Natural killer cell (primary cell): ENCODE measurements around the gene SIX6. TPM values are rescaled to one million over a fixed set of nuclear protein-coding genes. Genes with fewer than 3 reads are reported as not detected.

Source experiments
- ATAC-seq, 3 donors: fragments of 150-1000 bp in 2 of 3; fragments of 200-7000 bp in 1 of 3; cut with Tn5 transposase; 1 replicate in 1 of 3; 2 replicates in 2 of 3; pipeline ENCODE4 v1.10.0; 2021; ENCODE audit warnings: mild to moderate bottlenecking in 2 of 3, moderate library complexity in 2 of 3
- DNase-seq, 2 donors: peaks; one replicate each; pipeline versions ENCODE4 v3.0.0 to v3.0.0-alpha.2; 2013 to 2021; ENCODE audit warnings: mixed read lengths in 1 of 2
- H3K27ac ChIP-seq: one replicate; pipeline ENCODE4 v1.5.1; 2013; ENCODE audit warnings: mild to moderate bottlenecking, low read length
- H3K27me3 ChIP-seq: one replicate; pipeline ENCODE4 v1.6.1; 2013; ENCODE audit warnings: low read length; ENCODE audit not compliant: control insufficient read depth, insufficient read depth
- H3K36me3 ChIP-seq: one replicate; pipeline ENCODE4 v1.6.1; 2013; ENCODE audit warnings: low read length; ENCODE audit not compliant: control insufficient read depth, insufficient read depth
- H3K4me1 ChIP-seq: one replicate; pipeline ENCODE4 v1.6.1; 2013; ENCODE audit warnings: low read length; ENCODE audit not compliant: control insufficient read depth, insufficient read depth
- H3K4me3 ChIP-seq: one replicate; pipeline ENCODE4 v1.5.1; 2013; ENCODE audit warnings: low read length
- H3K9me3 ChIP-seq: one replicate; pipeline ENCODE4 v1.6.1; 2013; ENCODE audit warnings: low read length; ENCODE audit not compliant: control insufficient read depth, insufficient read depth
- H3K27ac Mint-ChIP-seq, 2 donors: one replicate each; pipeline ENCODE4 v1.8.0; 2022; ENCODE audit warnings: mild to moderate bottlenecking in 2 of 2, mixed read lengths in 2 of 2, moderate library complexity in 1 of 2
- H3K27me3 Mint-ChIP-seq, 2 donors: one replicate each; pipeline ENCODE4 v1.8.0; 2022; ENCODE audit warnings: low read depth in 2 of 2, mixed read lengths in 2 of 2
- H3K36me3 Mint-ChIP-seq: one replicate; pipeline ENCODE4 v1.8.0; 2022; ENCODE audit warnings: mixed read lengths
- H3K4me1 Mint-ChIP-seq, 2 donors: one replicate each; pipeline ENCODE4 v1.8.0; 2022; ENCODE audit warnings: mixed read lengths in 2 of 2
- H3K4me3 Mint-ChIP-seq: one replicate; pipeline ENCODE4 v1.8.0; 2022; ENCODE audit warnings: mild to moderate bottlenecking, moderate library complexity, mixed read lengths
- H3K9me3 Mint-ChIP-seq, 2 donors: one replicate each; pipeline ENCODE4 v1.8.0; 2022; ENCODE audit warnings: mixed read lengths in 2 of 2
- WGBS: methylation state at CpG from one replicate; pipeline ENCODE4 v1.1.7; 2013; ENCODE audit warnings: missing lambda C conversion rate; ENCODE audit not compliant: insufficient coverage; 5-methylcytosine and 5-hydroxymethylcytosine counted together
- intact Hi-C: fragments of 100-400 bp; cut with micrococcal nuclease; formaldehyde crosslinking; loops from one replicate; pipeline ENCODE4 v1.14.2; 2022
- total RNA-seq, 4 donors: library from RNA; stranded (reverse); fragments of 120-200 nt in 1 of 4; gene quantifications; one replicate each; pipeline versions ENCODE4 v1.2.3 to v1.2.4, GENCODE V29; 2013 to 2022
- TF ChIP-seq, protein P1 (sequence below): fragments of 200-600 bp; IDR thresholded peaks from one replicate; pipeline ENCODE4 v1.8.0; 2022; ENCODE audit warnings: antibody characterized with exemption

The SIX6 gene
- total RNA-seq, 3 donors from 2014 or later (not counting 1 experiment from before 2014, with no cell fraction given), result not detected

DNA sequence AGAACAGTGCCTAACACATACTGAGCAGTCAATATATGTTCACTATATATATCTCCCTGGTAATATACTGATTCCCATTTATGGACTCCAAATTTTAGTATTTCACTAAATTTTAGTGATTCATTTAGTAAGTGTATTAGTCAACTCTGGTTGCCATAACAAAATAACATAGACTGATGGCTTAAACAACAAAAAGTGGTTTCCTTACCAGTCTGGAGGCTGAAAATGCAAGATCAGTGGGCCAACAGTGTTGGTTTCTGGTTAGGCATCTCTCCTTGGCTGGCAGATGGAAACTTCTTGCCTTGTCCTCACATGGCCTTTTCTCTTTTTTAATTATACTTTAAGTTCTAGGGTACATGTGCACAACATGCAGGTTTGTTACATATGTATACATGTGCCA, 28.7 kb downstream of the SIX6 start:
- H3K4me1 Mint-ChIP-seq, result no peaks in the 10 kb centered on the region
- no peak for DNase-seq
- no peaks in the 10 kb centered on the region for H3K36me3 Mint-ChIP-seq
- no peaks in the 10 kb centered on the region for H3K36me3 ChIP-seq
- H3K4me3 Mint-ChIP-seq, result no peak overlapping the region
- no peak overlapping the region for H3K27ac ChIP-seq
- H3K9me3 Mint-ChIP-seq, result peaks cover 0 to 2% of the 10 kb centered on the region in 2 donors
- no peak for ATAC-seq
- no peaks in the 10 kb centered on the region for H3K4me1 ChIP-seq
- no peak overlapping the region for H3K4me3 ChIP-seq
- TF ChIP-seq, protein P1, sequence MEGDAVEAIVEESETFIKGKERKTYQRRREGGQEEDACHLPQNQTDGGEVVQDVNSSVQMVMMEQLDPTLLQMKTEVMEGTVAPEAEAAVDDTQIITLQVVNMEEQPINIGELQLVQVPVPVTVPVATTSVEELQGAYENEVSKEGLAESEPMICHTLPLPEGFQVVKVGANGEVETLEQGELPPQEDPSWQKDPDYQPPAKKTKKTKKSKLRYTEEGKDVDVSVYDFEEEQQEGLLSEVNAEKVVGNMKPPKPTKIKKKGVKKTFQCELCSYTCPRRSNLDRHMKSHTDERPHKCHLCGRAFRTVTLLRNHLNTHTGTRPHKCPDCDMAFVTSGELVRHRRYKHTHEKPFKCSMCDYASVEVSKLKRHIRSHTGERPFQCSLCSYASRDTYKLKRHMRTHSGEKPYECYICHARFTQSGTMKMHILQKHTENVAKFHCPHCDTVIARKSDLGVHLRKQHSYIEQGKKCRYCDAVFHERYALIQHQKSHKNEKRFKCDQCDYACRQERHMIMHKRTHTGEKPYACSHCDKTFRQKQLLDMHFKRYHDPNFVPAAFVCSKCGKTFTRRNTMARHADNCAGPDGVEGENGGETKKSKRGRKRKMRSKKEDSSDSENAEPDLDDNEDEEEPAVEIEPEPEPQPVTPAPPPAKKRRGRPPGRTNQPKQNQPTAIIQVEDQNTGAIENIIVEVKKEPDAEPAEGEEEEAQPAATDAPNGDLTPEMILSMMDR, result no peak
- intact Hi-C loops, result no loop called here
- no peaks in the 10 kb centered on the region for H3K27me3 ChIP-seq
- peaks cover 4 to 8% of the 10 kb centered on the region in 2 donors for H3K27me3 Mint-ChIP-seq
- H3K9me3 ChIP-seq, result no peaks in the 10 kb centered on the region
- no peak overlapping the region for H3K27ac Mint-ChIP-seq

DNA sequence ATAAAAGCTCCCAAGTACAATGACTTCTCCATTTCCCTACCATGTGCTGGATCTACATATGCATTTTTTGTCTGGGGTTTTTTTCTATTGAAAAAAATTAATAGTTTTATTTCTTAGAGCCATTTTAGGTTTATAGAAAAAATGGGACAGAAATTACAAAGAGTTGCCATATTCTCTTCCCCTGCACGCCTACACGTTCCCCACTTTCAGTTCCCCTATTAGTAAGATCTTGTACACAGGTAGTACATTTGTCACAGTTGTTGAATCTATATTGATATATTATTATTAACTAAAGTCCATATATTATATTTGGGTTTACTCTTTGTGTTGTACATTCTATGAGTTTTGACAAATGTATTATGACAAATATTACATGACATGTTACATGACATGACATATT, 35.7 kb downstream of the SIX6 start:
- no peak overlapping the region for H3K4me3 Mint-ChIP-seq
- ATAC-seq, result no peak
- no peak overlapping the region for H3K27ac ChIP-seq
- peaks cover 15% of the 10 kb centered on the region for H3K36me3 Mint-ChIP-seq
- no peak overlapping the region for H3K27ac Mint-ChIP-seq
- TF ChIP-seq, protein P1, result no peak
- no peaks in the 10 kb centered on the region for H3K27me3 ChIP-seq
- intact Hi-C loops, result no loop called here
- peaks cover 10 to 11% of the 10 kb centered on the region in 2 donors for H3K27me3 Mint-ChIP-seq
- H3K9me3 Mint-ChIP-seq, result peaks cover 9 to 10% of the 10 kb centered on the region in 2 donors
- no peaks in the 10 kb centered on the region for H3K4me1 Mint-ChIP-seq
- H3K36me3 ChIP-seq, result no peaks in the 10 kb centered on the region
- H3K9me3 ChIP-seq, result no peaks in the 10 kb centered on the region
- DNase-seq, result no peak
- no peak overlapping the region for H3K4me3 ChIP-seq
- no peaks in the 10 kb centered on the region for H3K4me1 ChIP-seq
- WGBS, result no CpG with 5 or more reads among the region's 2 CpGs

DNA sequence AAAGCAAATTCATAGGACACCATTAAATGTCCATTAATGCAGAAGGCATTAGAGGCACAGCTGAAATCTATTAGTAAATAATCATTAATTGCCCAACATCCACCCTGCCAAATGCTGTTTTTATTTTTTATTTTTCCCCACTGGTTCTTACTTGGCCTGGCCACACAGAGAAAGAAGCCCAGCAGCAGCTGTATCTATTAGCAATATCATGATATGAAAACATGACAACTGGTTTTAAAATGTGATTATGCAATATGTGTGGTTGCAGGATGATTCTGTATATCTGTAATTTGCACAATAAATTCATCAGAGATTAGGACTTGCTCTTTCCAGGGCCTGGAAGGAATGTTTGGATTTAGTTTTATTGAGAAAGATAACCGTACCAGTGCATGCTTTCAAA, 44.9 kb downstream of the SIX6 start:
- DNase-seq, result no peak
- peaks cover 2% of the 10 kb centered on the region for H3K27me3 ChIP-seq
- Mint-ChIP-seq H3K9me3 (peaks cover 1 to 4% of the 10 kb centered on the region in 2 donors), H3K27me3 (peaks cover 14 to 17% of the 10 kb centered on the region in 2 donors), H3K27ac (no peak overlapping the region), H3K36me3 (peaks cover 3% of the 10 kb centered on the region), H3K4me3 (no peak overlapping the region), H3K4me1 (no peaks in the 10 kb centered on the region)
- TF ChIP-seq, protein P1, result no peak
- no peak for ATAC-seq
- 83% methylated on average over 1 of the region's 1 CpG for WGBS
- no peak overlapping the region for H3K27ac ChIP-seq
- intact Hi-C loops, result no loop called here
- no peak overlapping the region for H3K4me3 ChIP-seq
- peaks cover 3% of the 10 kb centered on the region for H3K9me3 ChIP-seq
- no peaks in the 10 kb centered on the region for H3K4me1 ChIP-seq
- H3K36me3 ChIP-seq, result no peaks in the 10 kb centered on the region
